B cell (primary cell): ENCODE data around the gene CADM2. TPM values are rescaled to one million over a fixed set of nuclear protein-coding genes. Genes with fewer than 3 reads are reported as not detected.

ENCODE experiments used
- ATAC-seq: fragments of 200-7000 bp; cut with Tn5 transposase; one replicate; pipeline ENCODE4 v1.10.0; 2021; ENCODE audit warnings: low read depth, mild to moderate bottlenecking, moderate number of reproducible peaks, moderate library complexity
- CTCF ChIA-PET: fragments of 350-600 bp; sonication (Branson Sonifier 250); formaldehyde crosslinking; loops from one replicate; lab custom pipeline; 2021; ENCODE audit warnings: antibody characterized with exemption, inconsistent platforms; lab: Charles Lee
- POLR2A ChIA-PET: fragments of 350-600 bp; sonication (Branson Sonifier 250); formaldehyde crosslinking; loops from one replicate; lab custom pipeline; 2021; ENCODE audit warnings: antibody characterized with exemption; lab: Charles Lee
- DNase-seq: peaks from one replicate; pipeline ENCODE4 v3.0.0; 2013
- H2AFZ ChIP-seq: 2 replicates; pipeline ENCODE4 v1.6.1; 2012; ENCODE audit warnings: mild to moderate bottlenecking, low read depth, low read length; ENCODE audit not compliant: insufficient read depth, poor library complexity, severe bottlenecking
- H3K27ac ChIP-seq, 2 donors: 1 replicate in 1 of 2; 2 replicates in 1 of 2; pipeline ENCODE4 v1.5.1; 2012 to 2013; ENCODE audit warnings: low read length in 2 of 2, mild to moderate bottlenecking in 2 of 2, moderate library complexity in 1 of 2
- H3K27me3 ChIP-seq, 4 experiments: fragments of 200-600 bp in 1 of 4; sonication (generic) in 1 of 4; replicated peaks in 1 of 4; 1 replicate in 2 of 4; 2 replicates in 2 of 4; pipeline versions ENCODE4 v1.6.1 to v1.7.0; 2013 to 2016; ENCODE audit warnings: low read length in 3 of 4, mild to moderate bottlenecking in 2 of 4, mixed read lengths in 1 of 4, moderate library complexity in 1 of 4; ENCODE audit not compliant: insufficient read depth in 4 of 4, control insufficient read depth in 3 of 4; ENCODE audit errors: control extremely low read depth in 1 of 4
- H3K36me3 ChIP-seq, 2 experiments: replicated peaks in 1 of 2; 1 replicate in 1 of 2; 2 replicates in 1 of 2; pipeline versions ENCODE4 v1.6.1 to v1.7.1; 2013; ENCODE audit warnings: low read length in 1 of 2; ENCODE audit not compliant: insufficient read depth in 2 of 2, control insufficient read depth in 1 of 2; ENCODE audit errors: control extremely low read depth in 1 of 2, extremely low read depth in 1 of 2
- H3K4me1 ChIP-seq, 2 donors: fragments of 200-600 bp in 1 of 2; sonication (generic) in 1 of 2; 1 replicate in 1 of 2; 2 replicates in 1 of 2; pipeline versions ENCODE4 v1.5.1 to v1.6.1; 2013 to 2017; ENCODE audit warnings: low read length in 2 of 2; ENCODE audit not compliant: control insufficient read depth in 2 of 2, insufficient read depth in 2 of 2
- H3K4me2 ChIP-seq: replicated peaks from 2 replicates; pipeline ENCODE3; 2012; ENCODE audit warnings: mild to moderate bottlenecking, low read depth, low read length; ENCODE audit not compliant: poor library complexity, severe bottlenecking
- H3K4me3 ChIP-seq, 5 experiments: fragments of 200-600 bp in 1 of 5; sonication (generic) in 1 of 5; 1 replicate in 3 of 5; 2 replicates in 2 of 5; pipeline versions ENCODE4 v1.5.1 to v1.7.0; 2011 to 2016; ENCODE audit warnings: low read length in 4 of 5, mild to moderate bottlenecking in 4 of 5, low read depth in 2 of 5, control low read depth in 1 of 5, moderate library complexity in 1 of 5; ENCODE audit not compliant: insufficient read depth in 1 of 5; ENCODE audit errors: control extremely low read depth in 1 of 5, extremely low read depth in 1 of 5
- H3K79me2 ChIP-seq: fragments of 200-600 bp; sonication (generic); one replicate; pipeline ENCODE4 v1.6.0; 2016; ENCODE audit warnings: low read length; ENCODE audit not compliant: control insufficient read depth, insufficient read depth
- H3K9ac ChIP-seq: fragments of 200-600 bp; sonication (generic); 2 replicates; pipeline ENCODE4 v1.6.1; 2017; ENCODE audit warnings: mild to moderate bottlenecking, low read length, moderate library complexity
- H3K9me3 ChIP-seq, 3 donors: one replicate each; pipeline versions ENCODE4 v1.6.1 to v1.7.1; 2013; ENCODE audit warnings: low read length in 2 of 3; ENCODE audit not compliant: control insufficient read depth in 2 of 3, insufficient read depth in 1 of 3; ENCODE audit errors: control extremely low read depth in 1 of 3
- H4K20me1 ChIP-seq: 2 replicates; pipeline ENCODE4 v1.6.0; 2012; ENCODE audit warnings: mild to moderate bottlenecking, low read length; ENCODE audit not compliant: insufficient read depth, control insufficient read depth, poor library complexity, severe bottlenecking
- H3K27ac Mint-ChIP-seq: one replicate; pipeline ENCODE4 v1.8.0; 2021; ENCODE audit warnings: mixed read lengths
- H3K27me3 Mint-ChIP-seq: one replicate; pipeline ENCODE4 v1.8.0; 2021; ENCODE audit warnings: mixed read lengths
- H3K4me1 Mint-ChIP-seq: one replicate; pipeline ENCODE4 v1.8.0; 2021; ENCODE audit warnings: mixed read lengths
- H3K4me3 Mint-ChIP-seq: one replicate; pipeline ENCODE4 v1.8.0; 2021; ENCODE audit warnings: mixed read lengths
- H3K9me3 Mint-ChIP-seq: one replicate; pipeline ENCODE4 v1.8.0; 2022; ENCODE audit warnings: mixed read lengths; ENCODE audit not compliant: insufficient read depth
- CTCF ChIP-seq: fragments of 200-600 bp; IDR thresholded peaks from one replicate; pipeline ENCODE4 v1.8.0; 2022; ENCODE audit warnings: antibody characterized with exemption, mild to moderate bottlenecking
- EZH2 ChIP-seq: IDR thresholded peaks from 2 replicates; pipeline ENCODE4 v1.6.1; 2012; ENCODE audit warnings: borderline replicate concordance, low read depth, mild to moderate bottlenecking, moderate library complexity, low read length; ENCODE audit not compliant: insufficient read depth, poor library complexity, severe bottlenecking
- WGBS: methylation state at CpG from one replicate; pipeline ENCODE4 v1.1.5; 2013; ENCODE audit warnings: missing lambda C conversion rate; ENCODE audit not compliant: insufficient coverage; 5-methylcytosine and 5-hydroxymethylcytosine counted together
- intact Hi-C: fragments of 100-400 bp; cut with micrococcal nuclease; formaldehyde crosslinking; loops from one replicate; pipeline ENCODE4 v1.10.0; 2022
- polyA plus RNA-seq: library from polyadenylated mRNA; depleted of rRNA; stranded (reverse); fragments of >200 nt; gene quantifications from 2 replicates; pipeline ENCODE4 v1.2.3, GENCODE V29; 2012
- total RNA-seq, 2 donors: library from RNA; stranded (reverse); fragments of 120-200 nt in 1 of 2; gene quantifications; 1 replicate in 1 of 2; 2 replicates in 1 of 2; pipeline versions ENCODE4 v1.2.3 to v1.2.4, GENCODE V29; 2013 to 2022

CADM2 gene
- total and polyA plus RNA-seq, 2 donors (not counting 1 experiment from before 2014, with no cell fraction given): 0.10 to 0.37 TPM

GRCh38 chr3:85726241-85726640, 767.5 kb downstream of the CADM2 start:
- no peak overlapping the region for H3K27ac Mint-ChIP-seq
- no peak overlapping the region for H3K4me2 ChIP-seq
- H3K27ac ChIP-seq: no peak overlapping the region
- H3K27me3 Mint-ChIP-seq: no peaks in the 10 kb centered on the region
- no peaks in the 10 kb centered on the region for H3K79me2 ChIP-seq
- no peak for TF ChIP-seq CTCF
- TF ChIP-seq EZH2: no peak
- H4K20me1 ChIP-seq: no peaks in the 10 kb centered on the region
- H3K4me1 Mint-ChIP-seq: no peaks in the 10 kb centered on the region
- H3K36me3 ChIP-seq: no peaks in the 10 kb centered on the region
- H3K9me3 Mint-ChIP-seq: peaks cover 3% of the 10 kb centered on the region
- DNase-seq (no peak), ATAC-seq (no peak)
- H3K4me3 Mint-ChIP-seq: no peak overlapping the region
- H3K9ac ChIP-seq: no peak overlapping the region
- no CpG with 5 or more reads among the region's 2 CpGs for WGBS
- POLR2A ChIA-PET: no interaction called here
- no peaks in the 10 kb centered on the region for H3K27me3 ChIP-seq
- no peaks in the 10 kb centered on the region for H3K4me1 ChIP-seq
- no peak overlapping the region for H3K4me3 ChIP-seq
- H2AFZ ChIP-seq: no peak overlapping the region
- intact Hi-C loops: no loop called here
- CTCF ChIA-PET: no interaction called here
- H3K9me3 ChIP-seq: peaks cover 0 to 10% (median 0%) of the 10 kb centered on the region in 3 donors

- Histone ChIP-seq H2AFZ (no peak overlapping the region), H3K36me3 (no peaks in the 10 kb centered on the region), H3K27ac (no peak overlapping the region), H4K20me1 (no peaks in the 10 kb centered on the region), H3K9me3 (no peaks in the 10 kb centered on the region), H3K4me1 (no peaks in the 10 kb centered on the region), H3K9ac (no peak overlapping the region), H3K79me2 (no peaks in the 10 kb centered on the region), H3K4me2 (no peak overlapping the region), H3K27me3 (no peaks in the 10 kb centered on the region), H3K4me3 (no peak overlapping the region)
- ATAC-seq (no peak), DNase-seq (no peak)
- no peak for TF ChIP-seq CTCF
- no peak for TF ChIP-seq EZH2
- CTCF ChIA-PET: no interaction called here
- H3K27me3 Mint-ChIP-seq: no peaks in the 10 kb centered on the region
- H3K27ac Mint-ChIP-seq: no peak overlapping the region
- no peaks in the 10 kb centered on the region for H3K9me3 Mint-ChIP-seq
- POLR2A ChIA-PET: no interaction called here
- H3K4me1 Mint-ChIP-seq: no peaks in the 10 kb centered on the region
- WGBS: 100% methylated on average over 1 of the region's 3 CpGs
- intact Hi-C loops: no loop called here
- H3K4me3 Mint-ChIP-seq: no peak overlapping the region
These were observed 779.1 kb downstream of the CADM2 start for GRCh38 chr3:85737846-85738245.
